ENCODE measurements around the gene SPART.

GRCh38 chr13:36323951-36324566 is 22.1 kb downstream of the SPART start:
- TF ChIP-seq EZH2 (IDR thresholded peaks at IDR 0.05; ENCODE audit: low read length, missing control alignments) (no peak), CTCF (conservative IDR thresholded peaks at IDR 0.05 in 1 of 2, IDR thresholded peaks at IDR 0.05 in 1 of 2; ENCODE audit: low read depth in 1 of 2, low read length in 2 of 2) (no peak)
